NB4 (cell line): ENCODE data around the gene ZNF775.
A peak's percentile ranks its signal among the peaks of the same experiment; 100 is the strongest.

Source experiments
- CTCF ChIP-seq: IDR thresholded peaks from one replicate; pipeline ENCODE4 v1.5.1; 2012; ENCODE audit warnings: low read depth, low read length
- MAX ChIP-seq: IDR thresholded peaks from 2 replicates; pipeline ENCODE4 v1.6.1; 2011; ENCODE audit warnings: low read depth, low read length
- MYC ChIP-seq: IDR thresholded peaks from 2 replicates; pipeline ENCODE4 v1.6.1; 2011; ENCODE audit warnings: low read depth, low read length
- POLR2A ChIP-seq: IDR thresholded peaks from 2 replicates; pipeline ENCODE4 v1.6.1; 2011; ENCODE audit warnings: mild to moderate bottlenecking; ENCODE audit not compliant: insufficient read length; ENCODE audit errors: extremely low read depth

DNA sequence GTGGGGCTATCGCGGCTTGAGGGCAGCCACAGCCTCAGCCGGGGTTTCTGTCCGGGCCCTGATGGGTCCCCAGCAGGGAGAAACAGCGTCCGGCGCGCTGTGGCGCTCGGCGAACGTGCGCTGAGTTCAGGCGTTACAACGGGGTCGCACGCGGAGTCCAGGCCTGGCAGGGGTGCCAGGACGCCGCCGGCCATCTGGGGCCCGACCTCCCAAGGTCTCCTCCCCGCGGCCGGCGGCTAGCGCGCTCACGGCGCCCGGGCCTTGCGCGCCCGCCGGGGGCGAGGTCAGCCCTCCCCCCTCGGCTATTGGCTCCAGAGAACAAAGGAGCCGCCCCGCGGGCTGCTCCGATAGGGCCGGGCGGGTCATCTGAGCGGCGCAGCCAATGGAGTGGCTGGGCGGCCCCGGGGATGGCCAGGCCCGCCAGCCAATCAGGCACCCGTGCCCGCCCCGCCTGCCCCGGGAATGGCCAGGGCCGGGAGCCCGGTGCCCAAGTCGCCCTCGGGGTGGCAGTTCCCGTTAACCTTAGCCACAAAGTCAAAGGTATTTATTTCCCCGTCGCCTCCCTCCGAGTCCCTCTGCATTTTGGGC, at the start of gene ZNF775:
- no peak for TF ChIP-seq CTCF
- no peak for TF ChIP-seq MAX
- 0 out of 2 replicates have a peak, but pooled peaks have one; percentile 14 for TF ChIP-seq MYC
- peak; percentile 93 for TF ChIP-seq POLR2A
